ENCODE results near the gene BPIFB4.

Gene BPIFB4

DNA sequence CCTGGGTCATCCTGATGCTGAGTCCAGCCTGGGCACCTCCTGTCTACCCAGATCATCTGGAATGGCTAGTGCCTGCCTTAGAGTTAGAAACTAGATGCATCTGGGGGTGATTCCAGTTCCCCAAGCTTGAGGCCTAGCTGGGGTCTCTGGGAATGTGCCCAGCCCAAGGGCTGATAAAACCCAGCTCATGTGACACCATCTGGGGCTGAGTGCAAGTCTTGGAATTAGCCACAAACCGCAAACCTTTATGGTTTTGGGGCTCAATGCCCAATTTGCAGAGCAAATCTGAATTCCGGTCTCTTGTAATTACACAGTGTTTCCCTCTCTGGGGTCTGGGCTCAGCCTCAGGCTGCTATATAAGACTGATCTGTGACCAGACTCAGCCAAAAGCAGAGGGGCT, at the start of gene BPIFB4:
Gene BPIFB4 (plus strand): TSS at position 385 of the 400 bp plus-strand sequence. CDS start 1,884 bp downstream, outside the sequence.
- in situ Hi-C loops (cut with MboI; ENCODE audit: low sequenced_read_pairs, unreplicated experiment): no loop called here
- DNase-seq (ENCODE audit: low spot score): no peak

GRCh38 chr20:33030076-33030475, 49.4 kb upstream of the BPIFB4 start:
- in situ Hi-C loops (cut with MboI; ENCODE audit: low sequenced_read_pairs, unreplicated experiment): no loop called here
- DNase-seq (ENCODE audit: low spot score): no peak
- no peak for TF ChIP-seq CTCF (IDR thresholded peaks at IDR 0.05; ENCODE audit: borderline replicate concordance, control extremely low read depth, extremely low read depth, insufficient read depth, missing control alignments)

More for the DNA sequence above, at the start of gene BPIFB4:
- no peak for TF ChIP-seq CTCF (IDR thresholded peaks at IDR 0.05; ENCODE audit: borderline replicate concordance, control extremely low read depth, extremely low read depth, insufficient read depth, missing control alignments)

DNA sequence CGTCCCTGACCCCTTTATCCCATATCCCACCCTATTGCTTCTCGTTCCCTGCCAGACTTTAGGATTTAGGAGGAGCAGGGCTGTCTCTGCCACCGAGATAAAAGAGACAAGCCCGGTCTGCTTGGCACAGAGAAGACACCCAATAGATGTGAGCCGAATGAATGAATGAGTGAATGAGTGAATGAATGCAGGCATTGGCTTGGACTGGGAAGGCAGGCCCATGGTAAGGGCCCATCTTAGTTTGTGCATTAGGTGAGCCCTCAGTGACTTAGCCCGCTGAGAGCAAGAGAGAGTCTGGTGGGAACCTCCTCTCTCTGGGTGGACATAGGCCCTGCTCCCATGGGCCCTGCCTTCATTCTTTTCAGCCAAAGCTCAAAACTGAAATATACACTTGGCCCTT, 48.9 kb upstream of the BPIFB4 start:
- no peak for DNase-seq (ENCODE audit: low spot score)
- in situ Hi-C loops (cut with MboI; ENCODE audit: low sequenced_read_pairs, unreplicated experiment): no loop called here
- no peak for TF ChIP-seq CTCF (IDR thresholded peaks at IDR 0.05; ENCODE audit: borderline replicate concordance, control extremely low read depth, extremely low read depth, insufficient read depth, missing control alignments)

GRCh38 chr20:33031531-33031930, 47.9 kb upstream of the BPIFB4 start, which contains the start of gene BPIFB6:
Gene BPIFB6, plus strand, starts transcription at chr20:33031648. Its CDS starts 0 bp downstream, at chr20:33031648.
- no peak for DNase-seq (ENCODE audit: low spot score)
- in situ Hi-C loops (cut with MboI; ENCODE audit: low sequenced_read_pairs, unreplicated experiment): no loop called here
- TF ChIP-seq CTCF (IDR thresholded peaks at IDR 0.05; ENCODE audit: borderline replicate concordance, control extremely low read depth, extremely low read depth, insufficient read depth, missing control alignments): no peak

DNA sequence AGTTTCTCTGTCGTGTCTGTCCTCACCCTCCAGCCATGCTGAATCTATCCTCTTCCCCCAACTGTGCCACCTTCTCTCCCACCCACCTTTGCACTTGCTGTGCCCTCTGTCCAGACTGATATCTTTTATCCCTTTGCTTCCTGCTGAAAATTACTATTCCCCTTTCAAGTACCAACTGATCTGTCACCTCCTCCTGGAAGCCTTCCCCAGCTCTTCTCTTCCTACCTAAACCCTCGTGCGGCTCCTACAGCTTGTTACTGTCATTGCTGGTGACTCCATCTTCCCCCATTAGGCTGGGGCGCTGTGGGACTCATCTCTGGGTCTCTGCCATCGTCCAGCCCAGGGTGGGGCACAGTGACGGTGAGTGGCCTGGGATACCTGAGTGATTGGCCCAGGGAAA, 46.9 kb upstream of the BPIFB4 start:
- no peak for TF ChIP-seq CTCF (IDR thresholded peaks at IDR 0.05; ENCODE audit: borderline replicate concordance, control extremely low read depth, extremely low read depth, insufficient read depth, missing control alignments)
- in situ Hi-C loops (cut with MboI; ENCODE audit: low sequenced_read_pairs, unreplicated experiment): no loop called here
- no peak for DNase-seq (ENCODE audit: low spot score)

DNA sequence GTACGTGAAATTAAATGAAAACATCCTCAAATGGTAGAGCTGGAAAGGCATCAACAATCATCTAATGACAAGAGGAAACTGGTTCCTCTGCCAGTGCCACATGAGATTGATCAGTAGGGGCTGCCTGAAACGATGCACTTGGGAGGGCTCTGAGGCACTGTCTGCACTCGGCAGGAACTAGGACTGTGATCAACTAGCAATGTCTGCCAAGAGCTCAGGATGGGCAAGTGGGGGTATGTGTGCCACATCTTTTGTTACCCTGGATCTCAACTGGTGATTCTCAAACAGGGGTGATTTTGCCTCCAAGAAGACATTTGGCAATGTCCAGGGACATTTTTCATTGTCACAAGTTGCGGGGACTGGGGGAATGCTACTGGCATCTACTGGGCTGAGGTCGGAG, 46.1 kb upstream of the BPIFB4 start:
- in situ Hi-C loops (cut with MboI; ENCODE audit: low sequenced_read_pairs, unreplicated experiment): no loop called here
- no peak for DNase-seq (ENCODE audit: low spot score)

More for the DNA sequence above, 46.1 kb upstream of the BPIFB4 start:
- TF ChIP-seq CTCF (IDR thresholded peaks at IDR 0.05; ENCODE audit: borderline replicate concordance, control extremely low read depth, extremely low read depth, insufficient read depth, missing control alignments): no peak
